GM23338 (cell line): ENCODE data around the gene ACSF3. TPM values are rescaled to one million over a fixed set of nuclear protein-coding genes. Genes with fewer than 3 reads are reported as not detected.
A peak's percentile ranks its signal among the peaks of the same experiment; 100 is the strongest.

Source experiments
- ATAC-seq: fragments of 200-7000 bp; cut with Tn5 transposase; 3 replicates; pipeline ENCODE4 v1.9.1; 2020
- DNase-seq: peaks from one replicate; pipeline ENCODE4 v3.0.0-alpha.2; 2015; ENCODE audit warnings: low spot score
- H2AFZ ChIP-seq: fragments of 200-600 bp; sonication (generic); 2 replicates; pipeline ENCODE4 v1.8.0; 2016; ENCODE audit warnings: antibody characterized with exemption, mild to moderate bottlenecking, moderate library complexity
- H3F3A ChIP-seq: fragments of 200-600 bp; sonication (generic); replicated peaks from 2 replicates; pipeline ENCODE4 v1.8.0; 2017; ENCODE audit warnings: antibody characterized with exemption, mixed run types, low read depth
- H3K27ac ChIP-seq: fragments of 200-600 bp; sonication (generic); 2 replicates; pipeline ENCODE4 v1.6.1; 2016; ENCODE audit warnings: low read depth
- H3K27me3 ChIP-seq: fragments of 200-600 bp; sonication (generic); 2 replicates; pipeline ENCODE4 v1.8.0; 2016; ENCODE audit warnings: mild to moderate bottlenecking, mixed run types, moderate library complexity; ENCODE audit not compliant: insufficient read depth
- H3K36me3 ChIP-seq: fragments of 200-600 bp; sonication (generic); 2 replicates; pipeline ENCODE4 v1.8.0; 2016; ENCODE audit warnings: mild to moderate bottlenecking; ENCODE audit not compliant: insufficient read depth
- H3K4me1 ChIP-seq: fragments of 200-600 bp; sonication (generic); 2 replicates; pipeline ENCODE4 v1.8.0; 2016; ENCODE audit warnings: mild to moderate bottlenecking, moderate library complexity; ENCODE audit not compliant: insufficient read depth
- H3K4me2 ChIP-seq: fragments of 200-600 bp; sonication (generic); 2 replicates; pipeline ENCODE4 v1.7.1; 2017; ENCODE audit warnings: mixed run types
- H3K4me3 ChIP-seq: fragments of 200-600 bp; sonication (generic); 2 replicates; pipeline ENCODE4 v1.6.1; 2016; ENCODE audit warnings: mixed run types
- H3K79me2 ChIP-seq: fragments of 200-600 bp; sonication (generic); replicated peaks from 2 replicates; pipeline ENCODE4 v1.8.0; 2017; ENCODE audit warnings: mild to moderate bottlenecking; ENCODE audit not compliant: insufficient read depth
- H3K9me2 ChIP-seq: fragments of 200-600 bp; sonication (generic); 2 replicates; pipeline ENCODE4 v1.8.0; 2017; ENCODE audit not compliant: insufficient read depth
- H4K20me1 ChIP-seq: fragments of 200-600 bp; sonication (generic); replicated peaks from 2 replicates; pipeline ENCODE4 v1.8.0; 2017; ENCODE audit warnings: mild to moderate bottlenecking; ENCODE audit not compliant: insufficient read depth
- H3K27ac Mint-ChIP-seq: 2 replicates; pipeline ENCODE4 v1.8.0; 2020; ENCODE audit warnings: inconsistent platforms, mild to moderate bottlenecking, moderate library complexity, mixed read lengths
- H3K27me3 Mint-ChIP-seq: 3 replicates; pipeline ENCODE4 v1.8.0; 2022; ENCODE audit warnings: low read depth, mild to moderate bottlenecking, moderate library complexity, mixed read lengths, inconsistent platforms; ENCODE audit not compliant: insufficient read depth, poor library complexity
- H3K36me3 Mint-ChIP-seq: 3 replicates; pipeline ENCODE4 v1.8.0; 2021; ENCODE audit warnings: low read depth, mild to moderate bottlenecking, inconsistent platforms, moderate library complexity, mixed read lengths
- H3K4me1 Mint-ChIP-seq: 3 replicates; pipeline ENCODE4 v1.8.0; 2020; ENCODE audit warnings: mild to moderate bottlenecking, inconsistent platforms, mixed read lengths
- H3K4me3 Mint-ChIP-seq: 3 replicates; pipeline ENCODE4 v1.8.0; 2021; ENCODE audit warnings: moderate library complexity, mild to moderate bottlenecking, inconsistent platforms, mixed read lengths
- H3K9me3 Mint-ChIP-seq: 3 replicates; pipeline ENCODE4 v1.8.0; 2020; ENCODE audit warnings: moderate library complexity, mild to moderate bottlenecking, inconsistent platforms, mixed read lengths
- CREB1 ChIP-seq: fragments of 250-450 bp; sonication (Bioruptor Pico); IDR thresholded peaks from 2 replicates; pipeline ENCODE4 v1.5.0; 2020; ENCODE audit warnings: low read depth, mild to moderate bottlenecking, moderate library complexity
- EZH2 ChIP-seq: fragments of 200-600 bp; sonication (generic); IDR thresholded peaks from one replicate; pipeline ENCODE4 v1.8.0; 2017; ENCODE audit warnings: antibody characterized with exemption, mild to moderate bottlenecking, low read depth; ENCODE audit not compliant: unreplicated experiment
- EZH2phosphoT487 ChIP-seq: fragments of 200-600 bp; sonication (generic); IDR thresholded peaks from one replicate; pipeline ENCODE4 v1.8.1; 2018; ENCODE audit warnings: antibody characterized with exemption; ENCODE audit not compliant: unreplicated experiment
- JUNB ChIP-seq: IDR thresholded peaks from one replicate; pipeline ENCODE4 v1.6.1; 2016; ENCODE audit warnings: antibody characterized with exemption; ENCODE audit not compliant: unreplicated experiment
- NANOG ChIP-seq: IDR thresholded peaks from 2 replicates; pipeline ENCODE4 v1.6.1; 2016; ENCODE audit warnings: antibody characterized with exemption, borderline replicate concordance
- POLR2AphosphoS5 ChIP-seq: IDR thresholded peaks from 2 replicates; pipeline ENCODE4 v1.6.1; 2016; ENCODE audit warnings: antibody characterized with exemption, low read depth
- STAT1 ChIP-seq: IDR thresholded peaks from one replicate; pipeline ENCODE4 v1.6.1; 2016; ENCODE audit warnings: antibody characterized with exemption; ENCODE audit not compliant: unreplicated experiment
- ZNF114 ChIP-seq: fragments of 250-450 bp; sonication (Bioruptor Pico); IDR thresholded peaks from 2 replicates; pipeline ENCODE4 v1.5.0; 2020; ENCODE audit warnings: mild to moderate bottlenecking, moderate library complexity
- ZNF331 ChIP-seq: fragments of 250-450 bp; sonication (Bioruptor Pico); IDR thresholded peaks from 2 replicates; pipeline ENCODE4 v1.5.0; 2020; ENCODE audit warnings: low read depth, mild to moderate bottlenecking, moderate library complexity
- polyA plus RNA-seq: library from polyadenylated mRNA; unstranded; fragments of >200 nt; fragmentation: Nextera tagmentation; extraction: Ambion mirVana; gene quantifications from 2 replicates; pipeline ENCODE4 v1.2.1, GENCODE V29; 2016
- total RNA-seq: library from RNA; depleted of rRNA; stranded (reverse); fragments of >200 nt; shearing (Covaris generic); gene quantifications from 2 replicates; pipeline ENCODE4 v1.2.3, GENCODE V29; 2014
- TF ChIP-seq, protein P1 (sequence below): IDR thresholded peaks from one replicate; pipeline ENCODE4 v1.6.1; 2018; ENCODE audit warnings: antibody characterized with exemption; ENCODE audit not compliant: unreplicated experiment
- TF ChIP-seq, protein P2 (sequence below): fragments of 250-450 bp; sonication (Bioruptor Pico); IDR thresholded peaks from 2 replicates; pipeline ENCODE4 v1.5.0; 2020; ENCODE audit warnings: mild to moderate bottlenecking, moderate library complexity
- TF ChIP-seq, protein P3 (sequence below): IDR thresholded peaks from 2 replicates; pipeline ENCODE4 v1.6.1; 2016; ENCODE audit warnings: antibody characterized with exemption
- TF ChIP-seq, protein P4 (sequence below), 2 experiments: fragments of 200-600 bp in 1 of 2; sonication (generic) in 1 of 2; conservative IDR thresholded peaks; 2 replicates each; pipeline versions ENCODE4 v1.5.1 to v1.6.1; 2016 to 2017; ENCODE audit warnings: antibody characterized with exemption in 2 of 2, low read depth in 2 of 2, mild to moderate bottlenecking in 2 of 2, moderate library complexity in 1 of 2

ACSF3 gene
- total and polyA plus RNA-seq, 2 experiments from 2014 or later = 12.8 to 23.1 TPM

DNA sequence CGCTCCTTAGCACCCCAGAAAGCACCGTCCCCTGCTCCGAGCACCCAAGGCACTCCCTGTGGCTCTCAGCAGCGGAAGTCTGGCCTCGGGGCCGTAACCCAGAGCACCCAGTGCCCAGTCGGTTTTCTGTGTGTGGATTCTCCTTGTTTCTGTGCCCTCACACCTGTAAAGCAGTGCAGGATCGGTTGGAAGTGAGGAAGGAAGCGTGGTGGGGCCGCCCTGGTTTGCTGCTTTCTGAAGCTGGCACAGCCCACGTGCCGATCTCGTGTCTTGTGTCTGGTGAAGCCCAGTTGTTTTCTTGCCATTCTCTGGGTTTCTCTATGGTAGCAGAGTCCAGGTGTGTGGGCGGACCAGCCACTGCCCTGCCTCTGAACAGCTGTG lies 3.7 kb downstream of the ACSF3 start:
- H3K36me3 ChIP-seq = no peaks in the 10 kb centered on the region
- no peak overlapping the region for H2AFZ ChIP-seq
- peaks cover 32% of the 10 kb centered on the region for H3K27me3 Mint-ChIP-seq
- H3K4me1 Mint-ChIP-seq = peaks cover 41% of the 10 kb centered on the region
- no peak overlapping the region for H3K4me2 ChIP-seq
- H3K9me3 Mint-ChIP-seq = peaks cover 3% of the 10 kb centered on the region; the same call in 2 of the 3 replicates
- H3K27ac Mint-ChIP-seq = 0 out of 2 replicates have a peak overlapping the region, but pooled peaks have one; percentile 44
- TF ChIP-seq STAT1 (no peak), NANOG (no peak), POLR2AphosphoS5 (no peak), JUNB (no peak), EZH2 (no peak), ZNF114 (CRISPR knock-in tag) (no peak), EZH2phosphoT487 (no peak), ZNF331 (CRISPR knock-in tag) (no peak), CREB1 (CRISPR knock-in tag) (no peak)
- TF ChIP-seq, protein P1, sequence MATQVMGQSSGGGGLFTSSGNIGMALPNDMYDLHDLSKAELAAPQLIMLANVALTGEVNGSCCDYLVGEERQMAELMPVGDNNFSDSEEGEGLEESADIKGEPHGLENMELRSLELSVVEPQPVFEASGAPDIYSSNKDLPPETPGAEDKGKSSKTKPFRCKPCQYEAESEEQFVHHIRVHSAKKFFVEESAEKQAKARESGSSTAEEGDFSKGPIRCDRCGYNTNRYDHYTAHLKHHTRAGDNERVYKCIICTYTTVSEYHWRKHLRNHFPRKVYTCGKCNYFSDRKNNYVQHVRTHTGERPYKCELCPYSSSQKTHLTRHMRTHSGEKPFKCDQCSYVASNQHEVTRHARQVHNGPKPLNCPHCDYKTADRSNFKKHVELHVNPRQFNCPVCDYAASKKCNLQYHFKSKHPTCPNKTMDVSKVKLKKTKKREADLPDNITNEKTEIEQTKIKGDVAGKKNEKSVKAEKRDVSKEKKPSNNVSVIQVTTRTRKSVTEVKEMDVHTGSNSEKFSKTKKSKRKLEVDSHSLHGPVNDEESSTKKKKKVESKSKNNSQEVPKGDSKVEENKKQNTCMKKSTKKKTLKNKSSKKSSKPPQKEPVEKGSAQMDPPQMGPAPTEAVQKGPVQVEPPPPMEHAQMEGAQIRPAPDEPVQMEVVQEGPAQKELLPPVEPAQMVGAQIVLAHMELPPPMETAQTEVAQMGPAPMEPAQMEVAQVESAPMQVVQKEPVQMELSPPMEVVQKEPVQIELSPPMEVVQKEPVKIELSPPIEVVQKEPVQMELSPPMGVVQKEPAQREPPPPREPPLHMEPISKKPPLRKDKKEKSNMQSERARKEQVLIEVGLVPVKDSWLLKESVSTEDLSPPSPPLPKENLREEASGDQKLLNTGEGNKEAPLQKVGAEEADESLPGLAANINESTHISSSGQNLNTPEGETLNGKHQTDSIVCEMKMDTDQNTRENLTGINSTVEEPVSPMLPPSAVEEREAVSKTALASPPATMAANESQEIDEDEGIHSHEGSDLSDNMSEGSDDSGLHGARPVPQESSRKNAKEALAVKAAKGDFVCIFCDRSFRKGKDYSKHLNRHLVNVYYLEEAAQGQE = no peak
- TF ChIP-seq, protein P2, sequence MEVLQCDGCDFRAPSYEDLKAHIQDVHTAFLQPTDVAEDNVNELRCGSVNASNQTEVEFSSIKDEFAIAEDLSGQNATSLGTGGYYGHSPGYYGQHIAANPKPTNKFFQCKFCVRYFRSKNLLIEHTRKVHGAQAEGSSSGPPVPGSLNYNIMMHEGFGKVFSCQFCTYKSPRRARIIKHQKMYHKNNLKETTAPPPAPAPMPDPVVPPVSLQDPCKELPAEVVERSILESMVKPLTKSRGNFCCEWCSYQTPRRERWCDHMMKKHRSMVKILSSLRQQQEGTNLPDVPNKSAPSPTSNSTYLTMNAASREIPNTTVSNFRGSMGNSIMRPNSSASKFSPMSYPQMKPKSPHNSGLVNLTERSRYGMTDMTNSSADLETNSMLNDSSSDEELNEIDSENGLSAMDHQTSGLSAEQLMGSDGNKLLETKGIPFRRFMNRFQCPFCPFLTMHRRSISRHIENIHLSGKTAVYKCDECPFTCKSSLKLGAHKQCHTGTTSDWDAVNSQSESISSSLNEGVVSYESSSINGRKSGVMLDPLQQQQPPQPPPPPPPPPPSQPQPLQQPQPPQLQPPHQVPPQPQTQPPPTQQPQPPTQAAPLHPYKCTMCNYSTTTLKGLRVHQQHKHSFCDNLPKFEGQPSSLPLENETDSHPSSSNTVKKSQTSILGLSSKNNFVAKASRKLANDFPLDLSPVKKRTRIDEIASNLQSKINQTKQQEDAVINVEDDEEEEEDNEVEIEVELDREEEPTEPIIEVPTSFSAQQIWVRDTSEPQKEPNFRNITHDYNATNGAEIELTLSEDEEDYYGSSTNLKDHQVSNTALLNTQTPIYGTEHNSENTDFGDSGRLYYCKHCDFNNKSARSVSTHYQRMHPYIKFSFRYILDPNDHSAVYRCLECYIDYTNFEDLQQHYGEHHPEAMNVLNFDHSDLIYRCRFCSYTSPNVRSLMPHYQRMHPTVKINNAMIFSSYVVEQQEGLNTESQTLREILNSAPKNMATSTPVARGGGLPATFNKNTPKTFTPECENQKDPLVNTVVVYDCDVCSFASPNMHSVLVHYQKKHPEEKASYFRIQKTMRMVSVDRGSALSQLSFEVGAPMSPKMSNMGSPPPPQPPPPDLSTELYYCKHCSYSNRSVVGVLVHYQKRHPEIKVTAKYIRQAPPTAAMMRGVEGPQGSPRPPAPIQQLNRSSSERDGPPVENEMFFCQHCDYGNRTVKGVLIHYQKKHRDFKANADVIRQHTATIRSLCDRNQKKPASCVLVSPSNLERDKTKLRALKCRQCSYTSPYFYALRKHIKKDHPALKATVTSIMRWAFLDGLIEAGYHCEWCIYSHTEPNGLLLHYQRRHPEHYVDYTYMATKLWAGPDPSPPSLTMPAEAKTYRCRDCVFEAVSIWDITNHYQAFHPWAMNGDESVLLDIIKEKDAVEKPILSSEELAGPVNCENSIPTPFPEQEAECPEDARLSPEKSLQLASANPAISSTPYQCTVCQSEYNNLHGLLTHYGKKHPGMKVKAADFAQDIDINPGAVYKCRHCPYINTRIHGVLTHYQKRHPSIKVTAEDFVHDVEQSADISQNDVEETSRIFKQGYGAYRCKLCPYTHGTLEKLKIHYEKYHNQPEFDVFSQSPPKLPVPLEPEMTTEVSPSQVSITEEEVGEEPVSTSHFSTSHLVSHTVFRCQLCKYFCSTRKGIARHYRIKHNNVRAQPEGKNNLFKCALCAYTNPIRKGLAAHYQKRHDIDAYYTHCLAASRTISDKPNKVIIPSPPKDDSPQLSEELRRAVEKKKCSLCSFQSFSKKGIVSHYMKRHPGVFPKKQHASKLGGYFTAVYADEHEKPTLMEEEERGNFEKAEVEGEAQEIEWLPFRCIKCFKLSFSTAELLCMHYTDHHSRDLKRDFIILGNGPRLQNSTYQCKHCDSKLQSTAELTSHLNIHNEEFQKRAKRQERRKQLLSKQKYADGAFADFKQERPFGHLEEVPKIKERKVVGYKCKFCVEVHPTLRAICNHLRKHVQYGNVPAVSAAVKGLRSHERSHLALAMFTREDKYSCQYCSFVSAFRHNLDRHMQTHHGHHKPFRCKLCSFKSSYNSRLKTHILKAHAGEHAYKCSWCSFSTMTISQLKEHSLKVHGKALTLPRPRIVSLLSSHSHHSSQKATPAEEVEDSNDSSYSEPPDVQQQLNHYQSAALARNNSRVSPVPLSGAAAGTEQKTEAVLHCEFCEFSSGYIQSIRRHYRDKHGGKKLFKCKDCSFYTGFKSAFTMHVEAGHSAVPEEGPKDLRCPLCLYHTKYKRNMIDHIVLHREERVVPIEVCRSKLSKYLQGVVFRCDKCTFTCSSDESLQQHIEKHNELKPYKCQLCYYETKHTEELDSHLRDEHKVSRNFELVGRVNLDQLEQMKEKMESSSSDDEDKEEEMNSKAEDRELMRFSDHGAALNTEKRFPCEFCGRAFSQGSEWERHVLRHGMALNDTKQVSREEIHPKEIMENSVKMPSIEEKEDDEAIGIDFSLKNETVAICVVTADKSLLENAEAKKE = no peak
- TF ChIP-seq, protein P3, sequence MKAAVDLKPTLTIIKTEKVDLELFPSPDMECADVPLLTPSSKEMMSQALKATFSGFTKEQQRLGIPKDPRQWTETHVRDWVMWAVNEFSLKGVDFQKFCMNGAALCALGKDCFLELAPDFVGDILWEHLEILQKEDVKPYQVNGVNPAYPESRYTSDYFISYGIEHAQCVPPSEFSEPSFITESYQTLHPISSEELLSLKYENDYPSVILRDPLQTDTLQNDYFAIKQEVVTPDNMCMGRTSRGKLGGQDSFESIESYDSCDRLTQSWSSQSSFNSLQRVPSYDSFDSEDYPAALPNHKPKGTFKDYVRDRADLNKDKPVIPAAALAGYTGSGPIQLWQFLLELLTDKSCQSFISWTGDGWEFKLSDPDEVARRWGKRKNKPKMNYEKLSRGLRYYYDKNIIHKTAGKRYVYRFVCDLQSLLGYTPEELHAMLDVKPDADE = no peak
- TF ChIP-seq, protein P4, sequence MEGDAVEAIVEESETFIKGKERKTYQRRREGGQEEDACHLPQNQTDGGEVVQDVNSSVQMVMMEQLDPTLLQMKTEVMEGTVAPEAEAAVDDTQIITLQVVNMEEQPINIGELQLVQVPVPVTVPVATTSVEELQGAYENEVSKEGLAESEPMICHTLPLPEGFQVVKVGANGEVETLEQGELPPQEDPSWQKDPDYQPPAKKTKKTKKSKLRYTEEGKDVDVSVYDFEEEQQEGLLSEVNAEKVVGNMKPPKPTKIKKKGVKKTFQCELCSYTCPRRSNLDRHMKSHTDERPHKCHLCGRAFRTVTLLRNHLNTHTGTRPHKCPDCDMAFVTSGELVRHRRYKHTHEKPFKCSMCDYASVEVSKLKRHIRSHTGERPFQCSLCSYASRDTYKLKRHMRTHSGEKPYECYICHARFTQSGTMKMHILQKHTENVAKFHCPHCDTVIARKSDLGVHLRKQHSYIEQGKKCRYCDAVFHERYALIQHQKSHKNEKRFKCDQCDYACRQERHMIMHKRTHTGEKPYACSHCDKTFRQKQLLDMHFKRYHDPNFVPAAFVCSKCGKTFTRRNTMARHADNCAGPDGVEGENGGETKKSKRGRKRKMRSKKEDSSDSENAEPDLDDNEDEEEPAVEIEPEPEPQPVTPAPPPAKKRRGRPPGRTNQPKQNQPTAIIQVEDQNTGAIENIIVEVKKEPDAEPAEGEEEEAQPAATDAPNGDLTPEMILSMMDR (conservative IDR thresholded peaks at IDR 0.05; ENCODE audit: low read depth in 2 of 2) = no peak
- H3K79me2 ChIP-seq = peaks cover 59% of the 10 kb centered on the region
- no peak overlapping the region for H3K4me3 Mint-ChIP-seq
- no peak overlapping the region for H3K27ac ChIP-seq
- DNase-seq (no peak), ATAC-seq (no peak)
- no peaks in the 10 kb centered on the region; the same call in 1 of the 2 replicates for H4K20me1 ChIP-seq
- peaks cover 7% of the 10 kb centered on the region; the same call in 1 of the 2 replicates for H3K4me1 ChIP-seq
- peaks cover 13% of the 10 kb centered on the region for H3K36me3 Mint-ChIP-seq
- H3K9me2 ChIP-seq = no peaks in the 10 kb centered on the region
- no peaks in the 10 kb centered on the region for H3F3A ChIP-seq
- H3K4me3 ChIP-seq = no peak overlapping the region
- peaks cover 5% of the 10 kb centered on the region; the same call in 1 of the 2 replicates for H3K27me3 ChIP-seq
